ENCODE measurements around the gene MYO6. TPM values are rescaled to one million over a fixed set of nuclear protein-coding genes. Genes with fewer than 3 reads are reported as not detected.

Gene MYO6
- total RNA-seq, 1 experiment from 2014 or later: 46.9 TPM

- Histone ChIP-seq H3K79me1 (ENCODE audit: insufficient read depth, low read depth, low read length, poor library complexity, severe bottlenecking) (no peaks in the 10 kb centered on the region), H4K8ac (replicated peaks; ENCODE audit: insufficient read length, low read depth, low read length) (no peak overlapping the region), H2AK5ac (ENCODE audit: insufficient read length, low read length) (no peak overlapping the region), H4K91ac (ENCODE audit: insufficient read length, low read depth, low read length) (no peak overlapping the region), H2BK15ac (ENCODE audit: low read depth, low read length) (no peak overlapping the region), H2BK120ac (ENCODE audit: low read depth, low read length, poor library complexity, severe bottlenecking) (no peak overlapping the region), H3K79me2 (ENCODE audit: insufficient read depth, low read length) (no peaks in the 10 kb centered on the region; the same call in 1 of the 2 replicates), H2BK5ac (ENCODE audit: insufficient read length, low read length) (no peak overlapping the region), H3K23me2 (ENCODE audit: insufficient read length, low read depth, low read length, poor library complexity, severe bottlenecking) (peaks cover 3% of the 10 kb centered on the region), H3K27me3 (ENCODE audit: insufficient read depth, low read length) (no peaks in the 10 kb centered on the region), H3K18ac (ENCODE audit: insufficient read length, low read depth, low read length) (no peak overlapping the region), H2BK12ac (ENCODE audit: insufficient read length, low read depth, low read length) (no peak overlapping the region), H3K14ac (ENCODE audit: insufficient read depth, low read length) (no peak overlapping the region), H4K5ac (ENCODE audit: insufficient read length, low read depth, low read length) (no peak overlapping the region), H4K20me1 (ENCODE audit: control insufficient read depth, insufficient read depth, insufficient read length) (no peaks in the 10 kb centered on the region), H3K56ac (ENCODE audit: insufficient read length, low read depth, low read length) (no peak overlapping the region), H3K9ac (ENCODE audit: extremely low read depth, insufficient read length, low read length) (no peak overlapping the region), H3K9me3 (ENCODE audit: control insufficient read depth, low read depth, low read length) (no peaks in the 10 kb centered on the region), H3T11ph (ENCODE audit: low read length) (no peak overlapping the region), H3K27ac (ENCODE audit: insufficient read length, low read depth, low read length) (no peak overlapping the region), H3K23ac (ENCODE audit: insufficient read length, low read depth, low read length) (no peak overlapping the region), H3K4ac (ENCODE audit: low read depth, low read length) (no peak overlapping the region), H2BK20ac (ENCODE audit: low read depth, low read length, poor library complexity, severe bottlenecking) (no peak overlapping the region), H2AFZ (ENCODE audit: low read length) (no peak overlapping the region), H3K4me2 (ENCODE audit: insufficient read depth, insufficient read length, low read length) (no peak overlapping the region), H3K4me1 (ENCODE audit: insufficient read depth, low read length) (no peaks in the 10 kb centered on the region)
- no CpG with 5 or more reads among the region's 9 CpGs for WGBS (ENCODE audit: extremely low coverage, insufficient read length, low lambda C conversion rate)
- peaks cover 11 to 20% of the 10 kb centered on the region in 2 experiments for H3K4me1 Mint-ChIP-seq
- H3K27me3 Mint-ChIP-seq (ENCODE audit: low read depth): peaks cover 13% of the 10 kb centered on the region
- H3K9me3 Mint-ChIP-seq: no peaks in the 10 kb centered on the region
- H3K4me3 Mint-ChIP-seq: peak overlapping the region; percentile 13 to 30; a peak in 4 of 5 replicates
- no peaks in the 10 kb centered on the region for H3K36me3 Mint-ChIP-seq (ENCODE audit: insufficient read depth in 1 of 3, low read depth in 3 of 3)
- TF ChIP-seq, protein P1, sequence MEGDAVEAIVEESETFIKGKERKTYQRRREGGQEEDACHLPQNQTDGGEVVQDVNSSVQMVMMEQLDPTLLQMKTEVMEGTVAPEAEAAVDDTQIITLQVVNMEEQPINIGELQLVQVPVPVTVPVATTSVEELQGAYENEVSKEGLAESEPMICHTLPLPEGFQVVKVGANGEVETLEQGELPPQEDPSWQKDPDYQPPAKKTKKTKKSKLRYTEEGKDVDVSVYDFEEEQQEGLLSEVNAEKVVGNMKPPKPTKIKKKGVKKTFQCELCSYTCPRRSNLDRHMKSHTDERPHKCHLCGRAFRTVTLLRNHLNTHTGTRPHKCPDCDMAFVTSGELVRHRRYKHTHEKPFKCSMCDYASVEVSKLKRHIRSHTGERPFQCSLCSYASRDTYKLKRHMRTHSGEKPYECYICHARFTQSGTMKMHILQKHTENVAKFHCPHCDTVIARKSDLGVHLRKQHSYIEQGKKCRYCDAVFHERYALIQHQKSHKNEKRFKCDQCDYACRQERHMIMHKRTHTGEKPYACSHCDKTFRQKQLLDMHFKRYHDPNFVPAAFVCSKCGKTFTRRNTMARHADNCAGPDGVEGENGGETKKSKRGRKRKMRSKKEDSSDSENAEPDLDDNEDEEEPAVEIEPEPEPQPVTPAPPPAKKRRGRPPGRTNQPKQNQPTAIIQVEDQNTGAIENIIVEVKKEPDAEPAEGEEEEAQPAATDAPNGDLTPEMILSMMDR (conservative IDR thresholded peaks at IDR 0.05): no peak
- DNase-seq: no peak
- H3K27ac Mint-ChIP-seq: no peak overlapping the region
Observed at GRCh38 chr6:75747152-75747992, 1.7 kb upstream of the MYO6 start.

All from H9 (cell line).